Effector CD8-positive, alpha-beta T cell (primary cell): ENCODE measurements around the gene BTBD16.

ENCODE experiments used
- DNase-seq: peaks from one replicate; lab custom pipeline; 2025; lab: John Stamatoyannopoulos, UW

Gene BTBD16

DNA sequence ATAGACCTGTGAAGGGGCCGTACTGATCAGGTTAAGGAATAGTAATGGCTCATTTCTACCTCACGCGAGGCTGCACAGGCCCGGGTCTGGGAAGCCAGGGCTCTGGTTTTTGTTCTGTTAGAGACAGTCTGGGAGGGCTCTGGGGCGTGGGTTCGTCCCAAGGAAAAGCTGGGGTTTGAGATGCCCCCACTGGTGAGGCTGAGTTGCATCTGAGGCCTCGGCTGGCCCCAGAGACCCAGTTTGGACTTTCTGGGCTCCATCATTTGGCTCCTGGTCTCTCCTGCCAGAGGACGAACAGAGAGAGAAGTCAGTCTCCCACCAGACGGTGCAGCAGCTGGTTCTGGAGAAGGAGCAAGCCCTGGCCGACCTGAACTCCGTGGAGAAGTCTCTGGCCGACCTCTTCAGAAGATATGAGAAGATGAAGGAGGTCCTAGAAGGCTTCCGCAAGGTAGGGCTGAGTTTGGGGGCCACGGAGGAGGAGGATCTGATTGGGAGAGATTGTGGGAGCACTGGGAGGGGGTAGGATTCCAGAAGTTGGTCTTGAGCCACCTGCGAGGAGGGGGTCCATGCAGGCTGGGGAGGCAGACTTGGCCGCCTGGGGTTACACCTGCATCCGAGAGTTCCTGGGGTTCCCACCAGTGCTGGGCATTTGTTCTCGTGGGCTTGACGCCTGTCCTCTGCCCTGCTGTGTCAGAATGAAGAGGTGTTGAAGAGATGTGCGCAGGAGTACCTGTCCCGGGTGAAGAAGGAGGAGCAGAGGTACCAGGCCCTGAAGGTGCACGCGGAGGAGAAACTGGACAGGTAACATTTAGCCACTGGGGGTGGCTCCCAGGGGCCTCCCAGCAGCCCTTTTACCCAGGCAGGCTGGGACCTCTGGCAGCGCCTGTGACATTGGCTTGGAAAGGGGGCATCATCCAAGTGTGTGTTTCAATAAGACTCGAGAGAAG lies 22.5 kb upstream of the BTBD16 start:
- DNase-seq = no peak

DNA sequence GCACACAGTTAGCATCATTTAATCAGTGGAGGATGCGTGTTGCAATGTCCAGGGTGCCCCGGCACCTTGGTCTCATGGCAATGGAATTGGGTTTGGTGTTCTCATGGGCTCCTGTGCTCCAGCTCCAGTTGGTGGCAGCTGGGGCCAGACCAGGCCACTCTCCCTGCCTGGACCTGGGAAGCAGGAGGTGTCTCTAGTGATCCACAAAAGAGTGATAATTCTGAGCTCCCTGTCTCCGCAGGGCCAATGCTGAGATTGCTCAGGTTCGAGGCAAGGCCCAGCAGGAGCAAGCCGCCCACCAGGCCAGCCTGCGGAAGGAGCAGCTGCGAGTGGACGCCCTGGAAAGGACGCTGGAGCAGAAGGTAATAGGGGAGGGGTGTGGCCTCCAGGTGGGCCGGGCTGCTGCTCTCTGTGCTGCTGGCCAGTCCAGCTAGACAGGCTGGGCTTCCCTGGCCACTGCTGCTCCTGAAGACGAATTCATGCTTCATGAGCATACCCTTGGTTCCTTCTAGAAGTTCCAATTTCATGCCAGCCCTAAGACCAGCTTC lies 21.7 kb upstream of the BTBD16 start:
- DNase-seq = no peak

DNA sequence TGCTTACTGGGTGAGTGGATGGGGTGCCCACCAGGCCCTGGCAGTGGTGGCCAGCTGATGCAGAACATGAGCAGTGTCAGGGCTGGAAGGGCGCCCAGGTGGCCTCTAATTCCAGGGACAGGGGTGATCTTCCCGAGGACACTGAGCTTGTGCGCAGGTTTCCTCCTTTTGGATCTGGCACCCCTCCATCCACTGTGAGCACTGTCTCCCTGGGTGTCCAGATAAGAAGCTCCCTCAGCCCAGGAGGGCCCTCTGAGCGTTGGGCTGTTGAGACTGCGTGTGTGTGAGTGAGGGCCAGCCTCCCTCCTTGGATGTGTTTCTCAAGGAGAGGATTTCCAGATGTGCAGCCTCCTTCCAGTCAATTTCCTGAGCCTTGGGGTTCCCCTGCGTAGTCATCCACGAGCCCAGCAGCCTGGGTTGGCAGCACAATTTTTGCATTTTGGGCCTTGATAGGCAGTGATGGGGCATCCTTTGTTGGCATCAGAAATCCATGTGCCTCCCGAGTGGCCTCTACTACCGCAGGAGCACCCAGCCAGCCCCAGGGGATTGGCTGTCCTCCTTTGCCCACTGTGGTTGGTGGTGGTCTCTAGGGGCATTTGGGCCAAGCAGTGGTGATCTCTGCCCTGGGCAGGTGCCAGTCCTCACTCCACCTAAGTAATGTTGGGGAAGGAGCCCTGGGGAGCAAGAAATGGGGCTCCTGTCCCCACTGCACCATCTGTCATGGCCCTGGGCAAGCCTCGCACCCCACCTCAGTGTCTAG lies 20.9 kb upstream of the BTBD16 start:
- DNase-seq = no peak

DNA sequence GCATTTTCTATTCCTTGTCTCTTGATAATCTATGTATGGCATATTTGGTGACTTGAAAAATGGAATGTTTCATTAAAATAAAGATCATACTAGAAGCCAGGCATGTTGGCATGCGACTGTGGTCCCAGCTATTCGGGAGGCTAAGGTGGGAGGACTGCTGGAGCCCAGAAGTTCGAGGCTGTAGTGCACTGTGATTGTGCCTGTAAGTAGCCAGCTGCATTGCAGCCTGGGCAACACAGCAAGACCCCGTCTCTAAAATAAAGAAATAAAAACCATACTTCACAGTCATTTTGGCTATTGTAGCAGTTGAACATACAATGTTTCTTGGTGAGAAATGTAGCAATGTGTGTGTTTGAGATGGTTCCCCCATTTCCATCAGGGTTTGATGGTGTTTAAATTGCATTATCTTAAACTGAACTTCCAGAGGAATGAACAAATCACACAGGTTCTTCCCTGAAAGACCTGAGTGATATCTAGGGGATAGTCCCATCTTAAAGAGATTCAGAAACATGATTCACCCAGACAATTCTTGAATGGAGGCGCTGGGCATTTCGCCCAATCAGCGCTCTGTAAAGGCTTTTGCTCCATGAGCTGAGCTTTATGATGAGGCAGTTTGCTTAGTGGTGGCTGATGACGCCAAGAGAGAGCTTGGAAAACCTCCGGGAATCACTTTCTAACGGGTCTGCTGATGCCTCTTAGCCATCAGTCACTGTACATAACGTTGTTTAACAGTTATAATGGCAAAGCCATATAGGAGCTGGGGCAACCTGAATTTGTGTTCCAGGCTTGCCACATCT lies 19.4 kb upstream of the BTBD16 start:
- DNase-seq = no peak

DNA sequence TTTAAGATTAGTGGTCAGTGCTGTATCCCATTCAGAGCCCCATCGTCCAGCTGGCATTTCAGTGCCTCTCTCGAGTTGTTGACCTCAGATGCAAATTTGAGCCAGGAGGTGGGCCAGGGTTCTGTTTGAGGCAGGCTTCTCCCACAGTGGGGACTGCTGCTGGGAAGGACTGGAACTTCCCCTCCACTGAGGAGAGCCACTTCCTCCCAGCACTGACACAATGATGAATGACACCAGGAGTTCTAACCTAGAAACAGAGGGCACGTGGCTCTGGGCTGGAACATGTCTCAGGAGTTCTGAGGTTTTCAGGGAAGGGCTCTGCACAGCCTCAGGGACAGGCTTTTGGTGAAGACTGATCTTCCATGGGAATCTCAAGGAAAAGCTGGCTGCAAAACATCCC lies 18.3 kb upstream of the BTBD16 start:
- DNase-seq = no peak

DNA sequence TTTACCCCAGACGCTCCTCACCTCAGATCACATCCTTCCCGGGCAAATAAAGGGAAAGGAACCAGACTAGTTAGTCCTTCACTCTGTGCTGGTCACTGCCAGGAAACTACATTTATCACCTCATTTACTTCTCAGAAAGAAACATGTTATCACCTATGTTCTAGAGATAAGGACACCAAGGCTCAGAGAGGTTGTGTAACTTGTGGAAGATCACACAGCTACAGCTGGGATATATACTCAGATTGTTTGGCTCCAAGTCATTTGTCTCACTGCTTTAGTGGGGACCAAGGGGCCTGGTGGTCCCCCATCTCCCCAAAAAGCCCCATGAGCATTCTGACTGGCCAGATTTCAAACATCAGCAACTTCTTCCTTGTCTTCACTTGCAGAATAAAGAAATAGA lies 17.5 kb upstream of the BTBD16 start:
- no peak for DNase-seq

DNA sequence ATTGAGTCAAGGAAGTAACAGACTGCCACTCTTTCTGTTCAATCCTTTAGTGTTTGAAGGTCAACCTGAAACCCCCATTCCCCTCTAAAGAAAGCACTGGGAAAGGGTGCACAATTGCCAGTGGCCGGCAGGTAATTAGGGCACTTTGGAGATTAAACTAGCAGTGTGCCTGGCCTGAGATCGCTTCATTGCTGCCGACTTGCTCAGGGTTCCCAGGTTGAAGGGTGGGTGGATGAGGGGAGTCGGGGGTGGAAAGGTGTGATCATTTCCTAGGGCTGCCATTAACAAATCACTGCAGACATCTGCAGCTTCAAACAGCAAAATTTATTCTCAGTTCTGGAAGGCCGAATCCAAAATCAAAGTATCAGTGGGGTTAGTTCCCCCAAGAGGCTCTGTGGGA lies 16.3 kb upstream of the BTBD16 start:
- DNase-seq = no peak

DNA sequence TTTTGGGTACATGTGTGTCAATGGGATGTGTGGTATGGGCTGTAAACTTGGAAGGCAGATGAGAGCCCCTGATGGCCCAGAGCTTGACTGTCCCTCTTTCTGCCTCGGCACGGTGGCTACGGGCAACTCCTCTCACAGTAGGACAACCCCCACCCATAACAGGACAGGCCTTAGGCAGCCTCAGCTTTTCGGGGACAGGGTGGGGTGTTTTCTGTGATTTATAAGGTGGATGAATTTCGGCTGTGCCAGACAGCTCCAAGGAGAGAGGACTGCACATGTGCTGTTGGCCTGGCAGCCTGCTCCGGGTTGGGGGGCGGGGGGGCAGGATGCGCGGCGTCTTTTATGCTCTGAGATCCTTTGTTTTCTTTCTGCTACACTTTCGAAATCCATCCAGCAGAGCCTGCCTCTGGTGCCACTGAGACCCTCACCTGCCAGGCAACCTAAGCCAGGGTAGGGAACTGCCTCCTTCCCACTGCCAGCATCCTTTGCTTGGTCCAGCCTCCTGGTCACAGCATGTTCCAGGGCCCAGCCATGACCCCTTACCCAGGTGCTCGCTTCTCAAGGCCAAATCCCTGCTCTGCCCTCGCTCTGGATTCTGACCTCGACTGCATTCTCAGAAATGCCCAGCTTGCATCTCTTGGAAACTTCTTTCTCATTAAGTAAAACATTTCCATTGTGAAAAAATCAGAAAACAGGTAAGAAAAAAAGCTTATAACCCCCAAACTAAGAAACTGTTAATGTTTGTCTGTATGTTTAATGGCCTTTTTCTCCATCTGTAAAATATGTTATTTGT lies 15.4 kb upstream of the BTBD16 start:
- no peak for DNase-seq

DNA sequence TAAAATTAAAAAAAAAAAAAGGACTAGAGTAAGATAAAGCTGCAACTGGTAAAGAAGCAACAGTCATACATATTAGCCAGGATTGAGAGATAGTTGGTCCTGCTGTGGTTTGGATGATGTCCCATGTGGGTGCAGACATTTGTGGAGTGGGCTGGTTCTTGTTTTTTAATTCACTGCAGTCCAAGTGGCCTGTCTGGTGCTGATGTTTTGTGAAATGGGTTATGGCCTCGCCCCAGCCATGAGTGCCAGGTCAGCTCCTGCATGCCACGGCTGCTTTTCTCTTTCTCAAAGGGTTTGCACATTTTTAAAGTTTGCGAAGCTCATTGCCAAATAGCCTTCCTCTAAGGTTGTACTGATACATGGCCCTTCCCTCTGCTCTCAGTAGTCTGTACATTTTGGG lies 14.1 kb upstream of the BTBD16 start:
- DNase-seq = no peak

DNA sequence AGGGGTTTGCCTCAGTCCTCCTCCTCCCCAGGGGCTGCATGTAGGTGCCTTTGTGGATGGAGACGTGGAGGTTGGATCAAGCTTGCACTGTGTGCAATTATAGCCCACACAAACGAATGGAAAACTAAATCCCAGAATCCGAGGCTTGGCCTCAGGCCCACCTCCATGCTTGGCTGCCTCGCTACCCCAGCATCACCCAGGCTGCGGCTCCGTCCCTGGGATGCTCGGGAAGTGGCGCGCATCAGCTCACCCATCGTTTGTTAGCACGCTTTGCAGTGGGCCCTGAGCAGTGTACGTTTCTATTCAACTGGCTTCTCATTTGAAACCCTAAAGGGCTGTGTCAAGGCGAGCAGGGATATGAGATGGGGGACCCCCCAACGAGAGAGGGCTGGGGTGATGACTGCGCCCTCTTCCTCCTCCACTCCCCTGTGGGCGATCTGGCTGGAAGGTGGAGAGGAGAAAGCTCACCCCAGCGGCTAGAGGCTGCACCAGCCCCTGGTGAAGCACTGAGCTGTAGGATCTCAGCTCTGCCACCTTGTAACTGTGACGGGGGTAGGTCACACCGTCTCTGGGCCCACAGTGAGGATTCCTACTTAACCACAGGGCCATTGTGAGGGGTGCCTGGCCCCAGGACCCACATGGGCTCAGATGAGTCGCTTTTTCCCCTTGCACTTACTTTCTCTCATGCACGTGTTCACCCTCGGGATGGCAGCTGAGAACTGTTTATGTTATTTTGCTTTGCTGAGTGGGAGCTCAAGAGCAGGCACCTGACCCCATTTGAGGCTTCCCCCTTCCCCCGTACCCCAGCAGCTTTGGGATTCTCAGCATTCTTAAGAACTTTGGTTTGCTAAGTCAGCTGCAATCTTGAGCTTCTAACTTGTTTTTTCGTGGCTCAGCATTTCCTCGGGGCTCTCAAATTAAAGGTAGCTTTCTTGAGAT lies 12.7 kb upstream of the BTBD16 start:
- no peak for DNase-seq

DNA sequence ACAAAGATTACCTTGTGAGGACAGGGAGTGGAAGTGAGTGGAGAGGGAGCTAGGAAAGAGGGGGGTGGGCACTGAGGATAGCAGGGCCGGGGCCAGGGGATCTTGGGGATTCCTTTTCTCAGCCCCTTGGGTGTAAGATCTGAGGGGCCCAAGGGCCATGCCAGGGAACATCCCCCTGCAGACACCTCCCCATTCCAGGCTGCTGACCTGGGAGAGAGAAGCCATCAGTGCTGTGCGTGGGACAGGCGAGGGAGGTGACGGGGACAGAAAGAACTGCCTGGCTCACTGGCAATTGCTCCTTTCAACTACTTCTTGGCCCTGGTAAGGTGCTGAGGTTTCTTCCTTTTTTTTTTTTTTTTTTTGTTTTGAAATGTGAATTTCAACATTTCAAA lies 12.0 kb upstream of the BTBD16 start:
- DNase-seq = no peak

DNA sequence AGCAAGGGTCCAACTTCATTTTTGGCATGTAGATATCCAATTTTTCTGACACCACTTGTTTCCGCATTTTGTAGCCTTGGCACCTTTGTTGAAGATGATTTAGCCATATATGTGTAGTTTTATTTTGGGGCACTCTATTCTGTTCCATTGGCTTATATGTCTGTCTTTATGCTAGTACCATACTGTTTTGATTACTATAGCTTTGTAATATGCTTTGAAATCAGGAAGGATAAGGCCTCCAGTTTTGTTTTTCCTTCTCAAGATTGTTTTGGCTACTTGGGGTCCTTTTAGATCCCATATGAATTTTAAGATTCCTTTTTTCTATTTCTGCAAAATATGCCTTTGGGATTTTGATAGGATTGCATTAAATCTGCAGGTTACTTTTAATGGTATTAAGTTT lies 9.5 kb upstream of the BTBD16 start:
- DNase-seq = no peak

DNA sequence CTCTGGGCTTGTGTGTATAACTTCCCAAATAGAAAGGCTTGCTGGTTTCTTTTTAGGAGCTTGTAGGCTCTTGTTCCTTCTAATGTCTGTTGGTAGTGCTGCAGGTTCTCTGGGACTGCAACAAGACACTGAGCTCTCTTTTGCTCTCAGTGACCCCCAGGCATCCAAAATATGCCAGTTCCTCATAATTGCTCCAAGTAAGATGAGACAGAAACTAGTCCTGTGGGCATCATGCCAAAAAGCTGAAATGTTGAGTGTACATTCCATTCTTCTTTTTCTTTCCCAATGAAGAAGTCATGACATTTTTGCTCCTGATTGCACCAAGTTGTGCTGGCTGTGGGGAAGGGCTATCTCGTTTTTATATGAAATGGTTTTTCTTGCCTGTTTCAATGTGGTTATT lies 7.1 kb upstream of the BTBD16 start:
- DNase-seq = no peak

DNA sequence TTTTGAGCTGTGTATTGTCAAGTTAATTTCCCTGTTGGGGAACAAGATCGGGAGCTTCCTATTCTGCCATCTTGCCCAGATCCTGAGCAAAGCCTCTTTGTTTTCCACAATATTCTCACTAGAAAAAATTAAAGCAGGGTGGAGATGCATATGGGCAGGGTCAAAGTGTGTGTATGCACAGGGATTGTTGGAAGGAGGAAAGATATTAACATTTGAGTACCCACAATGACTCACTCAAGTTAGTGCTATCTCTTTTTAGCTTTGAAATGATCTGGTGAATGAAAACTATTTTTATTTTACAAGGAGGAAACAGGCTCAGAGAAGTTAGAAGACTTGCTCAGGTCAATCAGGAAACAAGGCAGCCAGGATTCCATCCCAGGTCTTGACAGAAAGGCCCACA lies 6.7 kb upstream of the BTBD16 start:
- DNase-seq = no peak

DNA sequence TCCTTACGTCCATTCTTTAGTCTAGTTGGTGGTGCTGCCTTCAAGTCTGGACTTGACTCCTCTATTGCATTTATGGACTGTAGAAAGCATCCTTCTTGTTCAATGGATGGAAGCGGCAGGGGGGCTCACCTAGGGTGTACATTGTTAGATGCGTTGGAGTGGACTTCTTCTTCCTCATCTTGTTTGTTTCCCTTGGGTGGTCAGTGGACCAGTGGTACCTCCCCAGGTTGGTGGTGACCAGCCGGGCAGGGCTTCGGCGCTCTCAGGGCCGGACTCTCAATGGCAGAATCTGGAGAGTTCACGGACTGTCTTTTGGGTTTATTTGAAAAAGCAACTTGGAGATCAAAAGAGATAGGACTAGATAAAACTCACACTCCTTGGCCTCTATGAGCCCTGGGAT lies 6.2 kb upstream of the BTBD16 start:
- DNase-seq = no peak

DNA sequence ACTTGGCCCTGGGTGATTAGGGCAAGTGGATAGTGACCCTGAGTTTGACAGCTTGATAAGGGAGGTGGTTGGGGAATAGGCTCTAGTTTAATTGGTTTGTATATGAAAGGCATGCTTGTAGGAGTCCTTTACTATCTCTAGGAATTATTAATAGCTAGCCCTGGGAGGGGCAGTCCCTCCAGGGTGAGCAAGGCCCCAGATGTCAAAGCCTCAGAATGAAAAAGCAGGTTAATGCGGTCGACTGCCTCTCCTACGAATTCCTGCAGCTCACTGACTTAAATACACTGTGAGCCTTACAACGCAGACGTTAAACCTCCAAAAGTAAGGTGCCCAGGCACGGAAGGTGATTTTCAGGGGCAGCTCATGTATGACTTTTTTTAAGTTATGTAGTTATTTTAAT lies 5.2 kb upstream of the BTBD16 start:
- DNase-seq = no peak

DNA sequence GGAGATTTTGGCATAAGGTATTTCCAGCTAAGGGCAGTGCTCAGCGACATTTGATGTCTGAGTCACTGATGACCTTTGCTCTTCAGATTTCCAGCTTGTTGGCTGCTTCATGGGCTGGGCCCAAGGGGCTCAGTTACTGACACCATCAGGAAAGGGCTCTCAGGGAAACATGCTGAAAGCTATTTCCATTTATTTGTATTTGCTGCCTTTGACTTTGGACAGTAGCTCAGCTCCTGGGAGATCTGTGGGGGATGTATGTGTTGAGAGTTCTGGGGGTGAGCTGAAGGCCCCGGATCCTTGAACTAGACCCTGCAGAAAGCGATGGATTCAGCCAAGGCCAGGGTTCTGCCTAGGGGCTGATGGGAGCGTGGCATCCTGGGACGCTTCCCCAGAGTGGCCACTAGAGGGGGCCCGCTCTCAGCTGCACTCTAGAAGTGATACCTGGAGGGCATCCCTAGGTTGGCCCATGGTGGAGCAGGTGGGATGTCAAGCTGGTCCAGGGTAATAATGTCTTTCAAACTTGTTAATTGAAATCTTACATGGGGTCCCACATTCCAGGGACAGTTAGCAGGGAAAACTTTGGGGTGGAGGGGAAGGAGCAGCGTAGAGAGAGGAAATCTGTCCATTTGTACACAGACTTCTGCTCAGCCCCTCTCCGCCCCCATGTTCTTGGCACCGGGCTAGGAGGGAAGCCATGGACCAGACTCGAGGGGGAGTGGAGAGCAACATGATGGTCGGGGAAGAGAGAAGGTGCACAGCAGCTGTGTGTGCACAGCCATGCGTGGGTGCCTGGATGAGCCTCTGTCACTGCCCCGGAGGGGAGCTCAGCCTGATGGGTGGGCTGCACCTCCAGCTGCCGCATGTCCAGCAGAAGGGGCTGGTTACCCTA lies 3.0 kb upstream of the BTBD16 start:
- DNase-seq = no peak

DNA sequence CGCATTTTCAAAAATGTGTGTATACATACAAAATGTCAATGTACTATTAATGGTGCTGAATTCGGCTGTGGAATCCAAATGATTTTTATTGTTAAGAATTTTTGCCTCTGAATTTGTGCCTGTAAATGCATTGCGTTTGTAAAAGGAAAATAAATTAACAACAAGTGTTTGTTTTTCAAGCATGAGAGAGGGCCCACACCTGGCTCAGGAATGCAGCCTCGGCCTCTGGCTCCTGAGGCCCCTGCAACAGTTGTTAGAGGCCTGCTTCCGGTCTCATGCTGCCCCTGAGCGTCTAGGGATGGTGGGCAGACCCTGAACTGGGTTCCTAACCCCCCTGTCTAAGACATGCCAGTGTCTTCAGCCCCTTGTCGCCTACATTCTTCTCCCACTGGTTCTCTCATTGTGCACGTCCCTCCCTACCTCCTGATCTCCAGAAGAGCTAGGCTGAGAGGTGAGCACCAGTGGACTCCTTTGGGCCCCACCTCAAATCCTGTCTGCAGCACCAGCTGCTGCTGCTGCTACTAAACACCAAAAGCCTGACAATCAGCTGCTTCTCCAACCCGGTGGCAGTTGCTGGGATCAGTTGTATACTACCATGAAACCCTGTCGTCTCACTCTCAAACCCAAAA lies 1.9 kb upstream of the BTBD16 start:
- DNase-seq = no peak
